A549 (cell line): ENCODE results near the gene CRYBA4. TPM values are rescaled to one million over a fixed set of nuclear protein-coding genes. Genes with fewer than 3 reads are reported as not detected.

Source experiments
- ATAC-seq, 2 experiments: fragments of 200-7000 bp in 1 of 2; fragments of >200 bp in 1 of 2; cut with Nextera tagmentation in 1 of 2; cut with Tn5 transposase in 1 of 2; 3 replicates each; pipeline versions ENCODE4 v1.8.0 to v1.9.1; 2018 to 2020; ENCODE audit warnings: mild to moderate bottlenecking in 1 of 2, moderate library complexity in 1 of 2
- CTCF ChIA-PET: fragments of 300-600 bp; sonication (Branson Sonifier 250); formaldehyde crosslinking; extraction: SDS; loops from one replicate; lab custom pipeline; 2021; ENCODE audit warnings: antibody characterized with exemption, inconsistent platforms; lab: Yijun Ruan, JAX
- POLR2A ChIA-PET: fragments of 350-600 bp; formaldehyde crosslinking; extraction: SDS; loops from one replicate; lab custom pipeline; 2021; ENCODE audit warnings: antibody characterized with exemption, inconsistent platforms; lab: Yijun Ruan, JAX
- DNase-seq, 2 experiments: peaks; one replicate each; pipeline versions ENCODE4 v3.0.0 to v3.0.0-alpha.2; 2011 to 2016; ENCODE audit warnings: low read depth in 1 of 2, low spot score in 1 of 2
- FAIRE-seq: peaks from 2 replicates; lab custom pipeline; 2011; peaks lifted over from hg19 to GRCh38; lab: Jason Lieb, UNC
- H3K27ac ChIP-seq, 2 experiments: fragments of >200 bp; sonication (Bioruptor Twin); formaldehyde crosslinking; 3 replicates each; pipeline ENCODE4 v1.5.1; 2016 to 2017
- H3K4me1 ChIP-seq: fragments of >200 bp; sonication (Bioruptor Twin); formaldehyde crosslinking; 3 replicates; pipeline ENCODE4 v1.6.1; 2016
- H3K4me2 ChIP-seq: fragments of >200 bp; sonication (Bioruptor Twin); formaldehyde crosslinking; 3 replicates; pipeline ENCODE4 v1.6.1; 2016
- H3K4me3 ChIP-seq: fragments of >200 bp; sonication (Bioruptor Twin); formaldehyde crosslinking; 3 replicates; pipeline ENCODE4 v1.5.1; 2016
- H3K9me3 ChIP-seq: fragments of >200 bp; sonication (Bioruptor Twin); formaldehyde crosslinking; 3 replicates; pipeline ENCODE4 v1.6.1; 2016
- BHLHE40 ChIP-seq: IDR thresholded peaks from 2 replicates; pipeline ENCODE4 v1.6.1; 2012; ENCODE audit warnings: low read depth, low read length, inconsistent platforms
- CBX2 ChIP-seq: fragments of 200-600 bp; sonication (generic); IDR thresholded peaks from 2 replicates; pipeline ENCODE4 v1.6.1; 2016; ENCODE audit warnings: low read depth, mild to moderate bottlenecking, borderline replicate concordance
- CBX8 ChIP-seq: fragments of 200-600 bp; sonication (generic); IDR thresholded peaks from 2 replicates; pipeline ENCODE4 v1.6.1; 2016
- EP300 ChIP-seq, 2 experiments: fragments of >200 bp; sonication (Bioruptor Twin); formaldehyde crosslinking; IDR thresholded peaks; 2 replicates in 1 of 2; 3 replicates in 1 of 2; pipeline ENCODE4 v1.6.1; 2016 to 2017
- FOSB ChIP-seq: fragments of 250-450 bp; sonication (Bioruptor Pico); IDR thresholded peaks from 2 replicates; pipeline ENCODE4 v1.5.0; 2020; ENCODE audit warnings: mild to moderate bottlenecking, moderate library complexity
- FOSL2 ChIP-seq, 2 experiments: fragments of 450-650 bp in 1 of 2; fragments of >200 bp in 1 of 2; sonication (Bioruptor Twin) in 1 of 2; formaldehyde crosslinking; IDR thresholded peaks; 2 replicates each; pipeline versions ENCODE4 v1.5.0 to v1.6.1; 2016 to 2020; ENCODE audit warnings: mild to moderate bottlenecking in 1 of 2, moderate library complexity in 1 of 2
- HOXB13 ChIP-seq: fragments of 250-450 bp; sonication (Bioruptor Pico); IDR thresholded peaks from 2 replicates; pipeline ENCODE4 v1.5.0; 2020; ENCODE audit warnings: low read depth, mild to moderate bottlenecking, moderate library complexity
- JUN ChIP-seq, 2 experiments: fragments of >200 bp; sonication (Bioruptor Twin); formaldehyde crosslinking; IDR thresholded peaks; 2 replicates in 1 of 2; 3 replicates in 1 of 2; pipeline ENCODE4 v1.6.1; 2016 to 2017
- MAZ ChIP-seq: fragments of 150-350 bp; IDR thresholded peaks from 2 replicates; pipeline ENCODE4 v1.6.1; 2014; ENCODE audit warnings: antibody characterized with exemption, low read depth, low read length, borderline replicate concordance
- MYC ChIP-seq: IDR thresholded peaks from 2 replicates; pipeline ENCODE4 v1.6.1; 2012; ENCODE audit warnings: mild to moderate bottlenecking, inconsistent platforms, low read length, improper control_type of control experiment, borderline replicate concordance
- NFE2L2 ChIP-seq: fragments of 150-350 bp; conservative IDR thresholded peaks from 2 replicates; pipeline ENCODE4 v1.6.1; 2014; ENCODE audit warnings: low read length
- PHF8 ChIP-seq: fragments of 200-600 bp; sonication (generic); IDR thresholded peaks from 2 replicates; pipeline ENCODE4 v1.6.1; 2016; ENCODE audit warnings: low read depth, mild to moderate bottlenecking, antibody characterized with exemption, moderate library complexity, borderline replicate concordance
- POLR2AphosphoS2 ChIP-seq: conservative IDR thresholded peaks from 2 replicates; pipeline ENCODE4 v1.6.1; 2012; ENCODE audit warnings: low read length, improper control_type of control experiment, inconsistent platforms
- RAD21 ChIP-seq, 2 experiments: fragments of >200 bp in 1 of 2; sonication (Bioruptor Twin) in 1 of 2; formaldehyde crosslinking in 1 of 2; IDR thresholded peaks in 1 of 2; conservative IDR thresholded peaks in 1 of 2; 2 replicates in 1 of 2; 3 replicates in 1 of 2; pipeline ENCODE4 v1.6.1; 2012 to 2018; ENCODE audit warnings: inconsistent platforms in 1 of 2
- RARB ChIP-seq: fragments of 250-450 bp; sonication (Bioruptor Pico); IDR thresholded peaks from 2 replicates; pipeline ENCODE4 v1.8.0; 2021; ENCODE audit warnings: mild to moderate bottlenecking, moderate library complexity
- RCOR1 ChIP-seq: fragments of 150-350 bp; IDR thresholded peaks from 2 replicates; pipeline ENCODE4 v1.6.1; 2014; ENCODE audit warnings: antibody characterized with exemption, low read length, low read depth
- TP53 ChIP-seq: fragments of 250-450 bp; sonication (Bioruptor Pico); IDR thresholded peaks from 2 replicates; pipeline ENCODE4 v1.5.0; 2021; ENCODE audit warnings: mild to moderate bottlenecking, moderate library complexity
- ZC3H11A ChIP-seq: fragments of 450-650 bp; IDR thresholded peaks from 2 replicates; pipeline ENCODE4 v1.6.1; 2014; ENCODE audit warnings: antibody characterized with exemption, mild to moderate bottlenecking
- ZNF302 ChIP-seq: fragments of 250-450 bp; sonication (Bioruptor Pico); IDR thresholded peaks from 2 replicates; pipeline ENCODE4 v1.9.0; 2021; ENCODE audit warnings: inconsistent platforms, mild to moderate bottlenecking, moderate library complexity
- ZSCAN20 ChIP-seq: fragments of 250-450 bp; sonication (Bioruptor Pico); IDR thresholded peaks from 2 replicates; pipeline ENCODE4 v1.8.0; 2022; ENCODE audit warnings: mild to moderate bottlenecking, moderate library complexity
- WGBS: methylation state at CpG from one replicate; pipeline ENCODE4 v1.1.6; 2017; ENCODE audit errors: missing lambda C conversion rate; 5-methylcytosine and 5-hydroxymethylcytosine counted together
- polyA plus RNA-seq, 4 experiments: library from polyadenylated mRNA; depleted of rRNA in 3 of 4; stranded (reverse); fragments of >200 nt; fragmentation: RNase III in 1 of 4; extraction: RNeasy Plus Mini Kit Qiagen cat#74134 plus additional on column Dnase treatment in 1 of 4; gene quantifications; 2 replicates in 3 of 4; 3 replicates in 1 of 4; pipeline ENCODE4 v1.2.3, GENCODE V29; 2011 to 2017
- TF ChIP-seq, protein P1 (sequence below): fragments of 150-350 bp; IDR thresholded peaks from 2 replicates; pipeline ENCODE4 v1.6.1; 2014; ENCODE audit warnings: low read depth, mild to moderate bottlenecking, low read length
- TF ChIP-seq, protein P2 (sequence below): IDR thresholded peaks from 2 replicates; pipeline ENCODE4 v1.6.1; 2012
- TF ChIP-seq, protein P3 (sequence below): fragments of >200 bp; sonication (Bioruptor Twin); formaldehyde crosslinking; IDR thresholded peaks from 2 replicates; pipeline ENCODE4 v1.6.1; 2016
- TF ChIP-seq, protein P4 (sequence below): fragments of 250-450 bp; sonication (Bioruptor Pico); IDR thresholded peaks from 2 replicates; pipeline ENCODE4 v1.5.0; 2020; ENCODE audit warnings: low read depth, mild to moderate bottlenecking, moderate library complexity
- TF ChIP-seq, protein P5 (sequence below): fragments of >200 bp; sonication (Bioruptor Twin); formaldehyde crosslinking; IDR thresholded peaks from 3 replicates; pipeline ENCODE4 v1.5.1; 2016

The CRYBA4 gene
- polyA plus RNA-seq, 2 of the 4 experiments (the other 2 are of a cell fraction), result not detected

DNA sequence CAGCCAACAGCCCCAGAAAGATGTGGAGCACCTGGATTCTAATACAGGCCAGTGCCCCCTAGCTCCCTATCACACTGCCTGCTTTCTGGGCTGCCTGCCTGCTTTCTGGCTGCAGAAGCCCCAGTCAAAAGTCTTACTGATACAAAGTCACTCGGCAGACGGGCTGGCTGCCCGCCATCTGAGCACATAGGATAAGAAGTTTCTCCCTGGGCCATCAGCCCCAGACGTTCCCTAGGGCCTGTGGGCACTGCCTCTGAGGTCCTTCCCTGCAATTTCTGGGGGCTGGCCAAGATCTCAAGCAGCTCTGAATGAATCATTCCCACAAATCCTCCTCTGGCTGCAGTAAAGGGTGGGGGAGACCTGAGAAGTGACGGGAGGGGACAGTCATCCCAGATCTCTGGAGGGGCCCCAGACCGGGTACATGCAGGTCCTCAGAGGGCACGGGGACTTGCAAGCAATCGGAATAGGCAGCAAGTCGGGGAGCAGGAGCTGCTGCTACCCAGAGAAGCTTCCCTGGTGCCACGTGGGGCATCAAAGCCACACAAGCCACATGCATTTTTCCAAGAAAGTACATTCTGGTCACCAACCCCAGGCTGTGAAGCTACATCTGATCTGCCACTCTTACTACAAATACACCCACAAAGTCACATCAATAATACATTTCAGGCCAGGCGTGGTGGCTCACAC lies 36.5 kb upstream of the CRYBA4 start (continued):
- TF ChIP-seq, protein P1, sequence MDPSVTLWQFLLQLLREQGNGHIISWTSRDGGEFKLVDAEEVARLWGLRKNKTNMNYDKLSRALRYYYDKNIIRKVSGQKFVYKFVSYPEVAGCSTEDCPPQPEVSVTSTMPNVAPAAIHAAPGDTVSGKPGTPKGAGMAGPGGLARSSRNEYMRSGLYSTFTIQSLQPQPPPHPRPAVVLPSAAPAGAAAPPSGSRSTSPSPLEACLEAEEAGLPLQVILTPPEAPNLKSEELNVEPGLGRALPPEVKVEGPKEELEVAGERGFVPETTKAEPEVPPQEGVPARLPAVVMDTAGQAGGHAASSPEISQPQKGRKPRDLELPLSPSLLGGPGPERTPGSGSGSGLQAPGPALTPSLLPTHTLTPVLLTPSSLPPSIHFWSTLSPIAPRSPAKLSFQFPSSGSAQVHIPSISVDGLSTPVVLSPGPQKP, result no peak
- TF ChIP-seq POLR2AphosphoS2 (no peak), TP53 (CRISPR knock-in tag) (no peak), EP300 (IDR thresholded peaks at IDR 0.05) (no peak)

DNA sequence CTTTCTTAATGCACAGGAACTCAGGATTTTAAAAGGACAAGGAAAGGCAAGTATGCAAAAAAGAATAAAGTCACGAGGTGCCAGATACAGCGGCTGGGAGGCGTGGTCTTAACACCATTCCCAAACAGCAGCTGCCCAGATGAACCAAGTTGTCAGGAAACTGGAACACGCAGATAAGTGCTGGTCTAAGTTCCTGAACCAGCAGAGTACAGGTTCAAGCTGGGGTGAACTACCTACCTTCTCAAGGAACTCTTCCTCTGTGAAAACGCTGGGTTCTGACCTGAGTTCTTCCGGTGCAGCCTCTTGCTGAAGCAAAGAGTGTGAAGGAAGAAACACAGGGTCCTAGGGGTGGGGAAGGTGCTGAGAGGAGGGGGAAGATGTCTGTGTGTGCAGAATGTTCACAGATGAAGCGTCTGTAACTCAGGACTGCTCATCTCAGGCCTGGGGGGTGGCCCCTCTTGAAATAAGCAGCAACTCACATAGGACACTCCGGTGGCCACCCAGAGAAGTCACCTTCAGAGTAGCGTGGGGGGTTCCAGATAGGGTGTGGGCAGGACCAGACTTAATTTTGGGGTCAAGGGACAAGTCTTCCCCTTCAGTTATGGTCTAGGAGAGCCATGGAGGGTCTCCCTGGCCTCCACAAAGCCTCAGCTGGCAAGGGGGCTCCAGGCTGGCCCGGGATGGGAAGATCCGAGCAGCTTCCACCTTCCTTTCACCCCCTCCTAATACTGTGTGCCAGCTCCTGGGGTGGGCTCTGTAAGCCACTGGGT lies 35.0 kb upstream of the CRYBA4 start:
- no peak overlapping the region for H3K4me2 ChIP-seq
- H3K27ac ChIP-seq, result no peak overlapping the region
- FAIRE-seq, result no peak
- H3K4me1 ChIP-seq, result peaks cover 16% of the 10 kb centered on the region; the same call in 2 of the 3 replicates
- WGBS, result 91% methylated on average over 9 of the region's 11 CpGs
- no peaks in the 10 kb centered on the region for H3K9me3 ChIP-seq
- no peak for ATAC-seq
- POLR2A ChIA-PET, result no interaction called here
- no peak for TF ChIP-seq MYC
- TF ChIP-seq CBX2, result no peak
- TF ChIP-seq, protein P2, sequence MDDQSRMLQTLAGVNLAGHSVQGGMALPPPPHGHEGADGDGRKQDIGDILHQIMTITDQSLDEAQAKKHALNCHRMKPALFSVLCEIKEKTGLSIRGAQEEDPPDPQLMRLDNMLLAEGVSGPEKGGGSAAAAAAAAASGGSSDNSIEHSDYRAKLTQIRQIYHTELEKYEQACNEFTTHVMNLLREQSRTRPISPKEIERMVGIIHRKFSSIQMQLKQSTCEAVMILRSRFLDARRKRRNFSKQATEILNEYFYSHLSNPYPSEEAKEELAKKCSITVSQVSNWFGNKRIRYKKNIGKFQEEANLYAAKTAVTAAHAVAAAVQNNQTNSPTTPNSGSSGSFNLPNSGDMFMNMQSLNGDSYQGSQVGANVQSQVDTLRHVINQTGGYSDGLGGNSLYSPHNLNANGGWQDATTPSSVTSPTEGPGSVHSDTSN, result no peak
- TF ChIP-seq, protein P1, result no peak
- no peak for TF ChIP-seq NFE2L2
- no peak for TF ChIP-seq JUN (IDR thresholded peaks at IDR 0.05)
- TF ChIP-seq ZC3H11A, result no peak
- TF ChIP-seq, all 56 proteins: peak for 0
- no peak overlapping the region for H3K4me3 ChIP-seq
- DNase-seq, result no peak
- CTCF ChIA-PET, result no interaction called here

DNA sequence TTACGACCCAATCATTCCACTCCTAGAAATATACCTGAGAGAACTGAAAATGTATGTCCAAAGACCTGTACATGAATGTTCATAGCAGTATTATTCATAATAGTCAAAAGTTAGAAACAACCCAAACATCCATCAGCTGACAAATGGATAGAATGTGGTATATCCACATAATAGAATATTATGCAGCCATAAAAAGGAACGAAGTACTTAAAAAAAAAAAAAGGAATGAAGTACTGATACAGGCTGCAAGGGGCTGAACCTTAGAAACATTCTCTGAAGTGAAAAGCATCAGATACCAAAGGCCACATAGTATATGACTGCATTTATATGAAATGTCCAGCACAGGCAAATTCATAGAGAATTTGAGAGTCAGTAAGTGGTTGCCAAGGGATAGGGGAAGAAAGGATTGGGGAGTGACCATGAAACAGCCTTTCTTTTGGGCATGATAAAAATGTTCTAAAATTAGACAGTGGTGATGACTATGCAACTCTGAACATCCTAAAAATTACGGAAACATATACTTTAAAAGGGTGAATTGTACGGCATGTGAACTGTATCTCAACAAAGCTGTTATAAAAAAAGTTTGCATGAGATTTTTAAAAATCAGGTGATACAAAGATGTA lies 33.7 kb upstream of the CRYBA4 start:
- POLR2A ChIA-PET, result no interaction called here
- Histone ChIP-seq H3K4me2 (no peak overlapping the region), H3K27ac (no peak overlapping the region), H3K4me3 (no peak overlapping the region), H3K9me3 (no peaks in the 10 kb centered on the region), H3K4me1 (peaks cover 16% of the 10 kb centered on the region; the same call in 2 of the 3 replicates)
- ATAC-seq (no peak), DNase-seq (no peak), FAIRE-seq (no peak)
- 93% methylated on average over 4 of the region's 4 CpGs for WGBS
- CTCF ChIA-PET, result no interaction called here
- TF ChIP-seq, protein P3, sequence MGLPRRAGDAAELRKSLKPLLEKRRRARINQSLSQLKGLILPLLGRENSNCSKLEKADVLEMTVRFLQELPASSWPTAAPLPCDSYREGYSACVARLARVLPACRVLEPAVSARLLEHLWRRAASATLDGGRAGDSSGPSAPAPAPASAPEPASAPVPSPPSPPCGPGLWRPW, result no peak
- no peak for TF ChIP-seq CBX8
- no peak for TF ChIP-seq MAZ
- TF ChIP-seq RCOR1, result no peak
- TF ChIP-seq ZNF302 (CRISPR knock-in tag), result no peak
- TF ChIP-seq, protein P4, sequence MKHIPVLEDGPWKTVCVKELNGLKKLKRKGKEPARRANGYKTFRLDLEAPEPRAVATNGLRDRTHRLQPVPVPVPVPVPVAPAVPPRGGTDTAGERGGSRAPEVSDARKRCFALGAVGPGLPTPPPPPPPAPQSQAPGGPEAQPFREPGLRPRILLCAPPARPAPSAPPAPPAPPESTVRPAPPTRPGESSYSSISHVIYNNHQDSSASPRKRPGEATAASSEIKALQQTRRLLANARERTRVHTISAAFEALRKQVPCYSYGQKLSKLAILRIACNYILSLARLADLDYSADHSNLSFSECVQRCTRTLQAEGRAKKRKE (CRISPR knock-in tag), result no peak
- TF ChIP-seq FOSL2 (IDR thresholded peaks at IDR 0.05), result no peak
- TF ChIP-seq FOSL2 (CRISPR knock-in tag; IDR thresholded peaks at IDR 0.05), result no peak
- no peak for TF ChIP-seq HOXB13 (CRISPR knock-in tag)
- no peak for TF ChIP-seq PHF8
- TF ChIP-seq ZSCAN20 (CRISPR knock-in tag), result no peak
- no peak for TF ChIP-seq RARB (CRISPR knock-in tag)
- TF ChIP-seq TP53 (CRISPR knock-in tag), result no peak
- no peak for TF ChIP-seq ZC3H11A
- TF ChIP-seq, protein P5, sequence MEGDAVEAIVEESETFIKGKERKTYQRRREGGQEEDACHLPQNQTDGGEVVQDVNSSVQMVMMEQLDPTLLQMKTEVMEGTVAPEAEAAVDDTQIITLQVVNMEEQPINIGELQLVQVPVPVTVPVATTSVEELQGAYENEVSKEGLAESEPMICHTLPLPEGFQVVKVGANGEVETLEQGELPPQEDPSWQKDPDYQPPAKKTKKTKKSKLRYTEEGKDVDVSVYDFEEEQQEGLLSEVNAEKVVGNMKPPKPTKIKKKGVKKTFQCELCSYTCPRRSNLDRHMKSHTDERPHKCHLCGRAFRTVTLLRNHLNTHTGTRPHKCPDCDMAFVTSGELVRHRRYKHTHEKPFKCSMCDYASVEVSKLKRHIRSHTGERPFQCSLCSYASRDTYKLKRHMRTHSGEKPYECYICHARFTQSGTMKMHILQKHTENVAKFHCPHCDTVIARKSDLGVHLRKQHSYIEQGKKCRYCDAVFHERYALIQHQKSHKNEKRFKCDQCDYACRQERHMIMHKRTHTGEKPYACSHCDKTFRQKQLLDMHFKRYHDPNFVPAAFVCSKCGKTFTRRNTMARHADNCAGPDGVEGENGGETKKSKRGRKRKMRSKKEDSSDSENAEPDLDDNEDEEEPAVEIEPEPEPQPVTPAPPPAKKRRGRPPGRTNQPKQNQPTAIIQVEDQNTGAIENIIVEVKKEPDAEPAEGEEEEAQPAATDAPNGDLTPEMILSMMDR, result no peak
- no peak for TF ChIP-seq RAD21 (conservative IDR thresholded peaks at IDR 0.05 in 1 of 2, IDR thresholded peaks at IDR 0.05 in 1 of 2)
- TF ChIP-seq JUN (IDR thresholded peaks at IDR 0.05), result no peak
- TF ChIP-seq FOSB (CRISPR knock-in tag), result no peak
- no peak for TF ChIP-seq BHLHE40
